Mesothelial cell of epicardium (in vitro differentiated cells): ENCODE measurements around the gene STK32B. TPM values are rescaled to one million over a fixed set of nuclear protein-coding genes. Genes with fewer than 3 reads are reported as not detected.

Experiments used
- DNase-seq, 2 experiments: peaks; one replicate each; pipeline ENCODE4 v3.0.0; 2021; ENCODE audit warnings: low spot score in 2 of 2; ENCODE audit not compliant: unreplicated experiment in 2 of 2
- H3K27ac Mint-ChIP-seq: 2 replicates; pipeline ENCODE4 v1.8.0; 2021; ENCODE audit warnings: mixed read lengths
- H3K27me3 Mint-ChIP-seq: 2 replicates; pipeline ENCODE4 v1.8.0; 2021; ENCODE audit warnings: low read depth, mixed read lengths
- H3K36me3 Mint-ChIP-seq: 2 replicates; pipeline ENCODE4 v1.8.0; 2021; ENCODE audit warnings: mixed read lengths
- H3K4me1 Mint-ChIP-seq: 2 replicates; pipeline ENCODE4 v1.8.0; 2021; ENCODE audit warnings: mixed read lengths
- H3K4me3 Mint-ChIP-seq: 2 replicates; pipeline ENCODE4 v1.8.0; 2021; ENCODE audit warnings: mild to moderate bottlenecking, moderate library complexity, mixed read lengths
- H3K9me3 Mint-ChIP-seq: 2 replicates; pipeline ENCODE4 v1.8.0; 2021; ENCODE audit warnings: mixed read lengths
- CTCF ChIP-seq: fragments of 200-600 bp; sonication (generic); IDR thresholded peaks from one replicate; pipeline ENCODE4 v1.5.0; 2021; ENCODE audit warnings: antibody characterized with exemption; ENCODE audit not compliant: unreplicated experiment
- total RNA-seq: library from RNA; stranded (reverse); gene quantifications from 3 replicates; pipeline ENCODE4 v1.2.1, GENCODE V29; 2021

STK32B gene
- total RNA-seq, 1 donor from 2014 or later, result 0.96 TPM

GRCh38 chr4:5158825-5159224, 107.5 kb downstream of the STK32B start:
- H3K9me3 Mint-ChIP-seq, result no peaks in the 10 kb centered on the region
- H3K36me3 Mint-ChIP-seq, result no peaks in the 10 kb centered on the region
- no peak overlapping the region for H3K4me3 Mint-ChIP-seq
- peaks cover 1% of the 10 kb centered on the region for H3K4me1 Mint-ChIP-seq
- H3K27me3 Mint-ChIP-seq, result peaks cover 35% of the 10 kb centered on the region
- TF ChIP-seq CTCF, result no peak
- DNase-seq, result no peak
- no peak overlapping the region for H3K27ac Mint-ChIP-seq

GRCh38 chr4:5160668-5161067, 109.4 kb downstream of the STK32B start:
- H3K9me3 Mint-ChIP-seq, result no peaks in the 10 kb centered on the region
- no peak for DNase-seq
- TF ChIP-seq CTCF, result no peak
- H3K4me1 Mint-ChIP-seq, result peaks cover 11% of the 10 kb centered on the region
- no peak overlapping the region for H3K4me3 Mint-ChIP-seq
- no peaks in the 10 kb centered on the region for H3K36me3 Mint-ChIP-seq
- H3K27ac Mint-ChIP-seq, result no peak overlapping the region
- peaks cover 32% of the 10 kb centered on the region for H3K27me3 Mint-ChIP-seq

GRCh38 chr4:5162909-5163508, 111.7 kb downstream of the STK32B start:
- peaks cover 29% of the 10 kb centered on the region for H3K27me3 Mint-ChIP-seq
- H3K4me3 Mint-ChIP-seq, result no peak overlapping the region
- H3K9me3 Mint-ChIP-seq, result no peaks in the 10 kb centered on the region
- H3K27ac Mint-ChIP-seq, result no peak overlapping the region
- H3K36me3 Mint-ChIP-seq, result no peaks in the 10 kb centered on the region
- no peak for TF ChIP-seq CTCF
- no peak for DNase-seq
- H3K4me1 Mint-ChIP-seq, result peaks cover 15% of the 10 kb centered on the region

DNA sequence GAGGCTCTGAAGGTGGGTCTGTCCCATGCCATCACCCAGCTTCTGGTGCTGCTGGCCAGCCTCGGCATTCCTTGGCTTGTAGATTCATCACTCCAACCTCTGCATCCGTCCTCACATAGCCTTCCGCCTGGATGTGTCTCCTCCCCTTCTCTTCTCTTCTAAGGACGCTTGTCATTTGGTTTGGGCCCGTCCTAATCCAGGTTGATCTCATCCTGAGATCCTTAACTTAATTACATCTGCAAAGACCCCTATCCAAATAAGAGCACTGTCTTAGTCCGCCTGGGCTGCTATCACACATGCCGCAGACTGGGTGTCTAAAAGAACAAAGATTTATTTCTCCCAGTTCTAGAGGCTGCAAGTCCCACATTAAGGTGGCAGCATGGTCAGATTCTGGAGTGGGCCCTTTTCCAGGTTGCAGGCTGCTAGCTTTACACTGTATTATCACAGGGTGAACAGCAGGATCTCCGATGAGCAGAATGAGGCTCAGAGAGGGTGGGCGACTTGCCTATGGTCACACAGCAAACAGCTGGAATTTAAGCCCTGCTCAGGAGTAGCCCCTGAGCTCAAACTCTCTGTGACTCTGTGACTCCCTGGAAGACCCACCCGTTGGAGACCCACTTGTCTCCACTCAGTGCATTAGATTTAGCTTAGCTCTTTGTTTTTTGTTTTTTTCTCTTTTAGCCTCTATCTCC, 113.1 kb downstream of the STK32B start:
- TF ChIP-seq CTCF, result no peak
- no peak overlapping the region for H3K27ac Mint-ChIP-seq

GRCh38 chr4:5165420-5166369, 114.4 kb downstream of the STK32B start:
- Mint-ChIP-seq H3K36me3 (no peaks in the 10 kb centered on the region), H3K4me3 (peak overlapping the region; percentile 24), H3K27me3 (peaks cover 20% of the 10 kb centered on the region), H3K9me3 (no peaks in the 10 kb centered on the region), H3K27ac (peak overlapping the region; percentile 31), H3K4me1 (peaks cover 15% of the 10 kb centered on the region)
- TF ChIP-seq CTCF, result no peak
- no peak for DNase-seq

More for the DNA sequence above, 113.1 kb downstream of the STK32B start:
- Mint-ChIP-seq H3K9me3 (no peaks in the 10 kb centered on the region), H3K36me3 (no peaks in the 10 kb centered on the region), H3K4me1 (peaks cover 15% of the 10 kb centered on the region), H3K4me3 (no peak overlapping the region), H3K27me3 (peaks cover 20% of the 10 kb centered on the region)
- DNase-seq, result no peak
